Testis (tissue), 2 donors: ENCODE results near the gene GLT1D1.

Experiments used
- CTCF ChIP-seq, 3 experiments: fragments of 450-650 bp in 2 of 3; fragments of 200-600 bp in 1 of 3; sonication (generic) in 1 of 3; IDR thresholded peaks; one replicate each; pipeline ENCODE4 v1.5.1; 2016 to 2019; ENCODE audit warnings: antibody characterized with exemption in 3 of 3, mild to moderate bottlenecking in 2 of 3, moderate library complexity in 1 of 3
- POLR2A ChIP-seq: fragments of 450-650 bp; IDR thresholded peaks from one replicate; pipeline ENCODE4 v1.6.1; 2017; ENCODE audit warnings: antibody characterized with exemption, mild to moderate bottlenecking, moderate library complexity

DNA sequence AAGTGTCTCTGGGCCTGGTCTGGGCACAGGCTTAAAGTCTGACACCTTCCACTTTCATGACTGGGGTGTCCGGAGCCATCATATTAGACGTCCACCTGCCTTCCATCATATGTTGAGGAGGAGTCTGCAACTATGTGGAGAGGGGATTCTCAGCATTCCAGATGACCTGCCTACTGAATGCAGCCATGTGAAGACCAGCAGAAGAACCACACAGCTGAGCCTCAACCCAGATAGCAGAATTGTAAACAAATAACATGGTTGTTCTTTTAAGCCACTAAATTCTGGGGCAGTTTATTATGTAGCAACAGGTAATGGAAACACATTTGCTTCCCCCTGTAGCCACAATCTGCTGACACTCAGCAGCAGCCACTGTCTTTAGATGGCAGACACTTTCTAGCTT lies 25.6 kb upstream of the GLT1D1 start:
- TF ChIP-seq CTCF (IDR thresholded peaks at IDR 0.05) = no peak
- no peak for TF ChIP-seq POLR2A
